Measurements from ENCODE around the gene PRCP. TPM values are rescaled to one million over a fixed set of nuclear protein-coding genes. Genes with fewer than 3 reads are reported as not detected.

PRCP gene
- total RNA-seq, 3 donors from 2014 or later = 54.4 to 87.7 (median 61.8) TPM

DNA sequence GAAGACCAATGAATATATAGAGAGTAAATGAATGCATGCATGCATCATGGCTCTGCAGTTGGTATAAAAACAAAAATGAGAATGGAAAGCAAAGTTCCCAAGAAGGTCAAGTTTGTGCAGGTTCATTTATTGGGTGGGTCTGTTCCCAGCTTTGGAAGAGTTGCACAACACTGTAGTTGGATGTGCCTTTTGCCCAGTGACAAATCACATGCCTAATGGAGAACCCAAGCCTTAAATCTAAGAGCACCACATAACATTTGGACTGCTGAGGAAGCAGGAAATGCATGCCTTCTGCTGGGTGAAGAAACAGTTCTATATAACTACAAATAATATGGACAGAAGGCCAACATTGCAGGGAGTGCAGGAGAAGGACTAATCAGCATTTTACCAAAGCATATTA lies 30.6 kb downstream of the PRCP start:
- H3K27me3 ChIP-seq = no peaks in the 10 kb centered on the region
- no peak for DNase-seq (ENCODE audit: low spot score in 2 of 2)
- H3K9me3 ChIP-seq = no peaks in the 10 kb centered on the region
- H3K4me3 ChIP-seq = no peak overlapping the region
- H3K36me3 ChIP-seq = no peaks in the 10 kb centered on the region
- no peaks in the 10 kb centered on the region for H3K4me1 ChIP-seq
- TF ChIP-seq POLR2AphosphoS5 (IDR thresholded peaks at IDR 0.05) (no peak), POLR2A (IDR thresholded peaks at IDR 0.05) (no peak)
- TF ChIP-seq, protein P1, sequence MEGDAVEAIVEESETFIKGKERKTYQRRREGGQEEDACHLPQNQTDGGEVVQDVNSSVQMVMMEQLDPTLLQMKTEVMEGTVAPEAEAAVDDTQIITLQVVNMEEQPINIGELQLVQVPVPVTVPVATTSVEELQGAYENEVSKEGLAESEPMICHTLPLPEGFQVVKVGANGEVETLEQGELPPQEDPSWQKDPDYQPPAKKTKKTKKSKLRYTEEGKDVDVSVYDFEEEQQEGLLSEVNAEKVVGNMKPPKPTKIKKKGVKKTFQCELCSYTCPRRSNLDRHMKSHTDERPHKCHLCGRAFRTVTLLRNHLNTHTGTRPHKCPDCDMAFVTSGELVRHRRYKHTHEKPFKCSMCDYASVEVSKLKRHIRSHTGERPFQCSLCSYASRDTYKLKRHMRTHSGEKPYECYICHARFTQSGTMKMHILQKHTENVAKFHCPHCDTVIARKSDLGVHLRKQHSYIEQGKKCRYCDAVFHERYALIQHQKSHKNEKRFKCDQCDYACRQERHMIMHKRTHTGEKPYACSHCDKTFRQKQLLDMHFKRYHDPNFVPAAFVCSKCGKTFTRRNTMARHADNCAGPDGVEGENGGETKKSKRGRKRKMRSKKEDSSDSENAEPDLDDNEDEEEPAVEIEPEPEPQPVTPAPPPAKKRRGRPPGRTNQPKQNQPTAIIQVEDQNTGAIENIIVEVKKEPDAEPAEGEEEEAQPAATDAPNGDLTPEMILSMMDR (IDR thresholded peaks at IDR 0.05) = no peak
- H3K27ac ChIP-seq = no peak overlapping the region
- intact Hi-C loops (cut with DNase I; ENCODE audit: low total_unique reads) = no loop called here

DNA sequence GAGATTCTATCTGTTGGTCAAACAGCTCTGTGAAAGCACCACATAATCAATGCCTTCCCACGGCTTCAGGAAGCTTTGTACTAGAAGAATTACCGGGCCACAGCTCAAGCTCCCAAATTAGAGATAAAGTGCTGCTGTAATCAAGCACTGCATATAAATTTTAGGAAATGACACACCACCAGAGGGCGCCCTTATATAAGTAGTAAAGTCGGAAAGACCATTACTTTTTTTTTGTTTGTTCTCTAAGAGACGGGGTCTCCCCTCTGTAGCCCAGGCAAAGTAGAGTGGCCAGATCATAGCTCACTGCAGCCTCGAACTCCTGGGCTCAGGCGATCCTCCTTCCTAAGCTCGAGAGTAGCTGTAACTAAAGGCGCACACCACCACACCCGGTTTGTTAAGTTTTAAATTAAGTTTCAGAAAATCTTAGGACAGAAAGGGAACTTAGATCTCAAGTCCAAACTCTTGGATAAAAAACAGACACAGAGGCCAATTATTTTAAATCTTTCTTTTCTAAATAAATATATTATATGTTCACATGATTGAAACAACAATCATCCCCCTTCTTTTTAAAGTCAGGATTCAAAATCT lies 32.6 kb downstream of the PRCP start:
- DNase-seq (ENCODE audit: low spot score in 2 of 2) = peak; percentile 51 to 57
- Histone ChIP-seq H3K27ac (no peak overlapping the region), H3K27me3 (no peaks in the 10 kb centered on the region), H3K9me3 (no peaks in the 10 kb centered on the region), H3K36me3 (no peaks in the 10 kb centered on the region), H3K4me1 (no peaks in the 10 kb centered on the region), H3K4me3 (peak overlapping the region; percentile 10 to 26 (median 21))
- intact Hi-C loops (cut with DNase I; ENCODE audit: low total_unique reads) = no loop called here
- TF ChIP-seq POLR2A (IDR thresholded peaks at IDR 0.05) (no peak), POLR2AphosphoS5 (IDR thresholded peaks at IDR 0.05) (no peak)
- TF ChIP-seq, protein P1 (IDR thresholded peaks at IDR 0.05) = peak; percentile 42 to 72 (median 57)

DNA sequence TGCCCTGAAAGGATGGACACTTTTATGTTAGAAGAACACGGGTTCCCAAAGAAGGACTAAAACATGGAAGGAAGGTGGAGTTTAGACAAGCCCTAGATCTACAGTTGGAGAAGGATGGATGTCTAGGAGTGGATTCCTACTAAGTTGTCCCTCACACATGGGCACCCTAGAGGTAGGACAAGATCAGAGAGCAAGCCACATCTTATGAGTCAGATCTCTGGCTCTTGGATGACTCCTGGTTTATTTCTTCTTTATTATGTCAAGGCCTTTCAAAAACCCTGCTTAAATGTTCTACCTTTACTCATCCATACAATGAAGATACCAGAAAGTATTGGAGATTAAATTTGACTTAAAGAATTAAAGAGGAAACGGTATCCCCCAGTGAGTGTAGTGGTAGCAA lies 34.4 kb downstream of the PRCP start:
- no peak overlapping the region for H3K4me3 ChIP-seq
- no peak overlapping the region for H3K27ac ChIP-seq
- no peaks in the 10 kb centered on the region for H3K9me3 ChIP-seq
- no peaks in the 10 kb centered on the region for H3K27me3 ChIP-seq
- TF ChIP-seq POLR2A (IDR thresholded peaks at IDR 0.05) (no peak), POLR2AphosphoS5 (IDR thresholded peaks at IDR 0.05) (no peak)
- TF ChIP-seq, protein P1 (IDR thresholded peaks at IDR 0.05) = no peak
- no peaks in the 10 kb centered on the region for H3K36me3 ChIP-seq
- no peaks in the 10 kb centered on the region for H3K4me1 ChIP-seq
- intact Hi-C loops (cut with DNase I; ENCODE audit: low total_unique reads) = no loop called here
- DNase-seq (ENCODE audit: low spot score in 2 of 2) = no peak

DNA sequence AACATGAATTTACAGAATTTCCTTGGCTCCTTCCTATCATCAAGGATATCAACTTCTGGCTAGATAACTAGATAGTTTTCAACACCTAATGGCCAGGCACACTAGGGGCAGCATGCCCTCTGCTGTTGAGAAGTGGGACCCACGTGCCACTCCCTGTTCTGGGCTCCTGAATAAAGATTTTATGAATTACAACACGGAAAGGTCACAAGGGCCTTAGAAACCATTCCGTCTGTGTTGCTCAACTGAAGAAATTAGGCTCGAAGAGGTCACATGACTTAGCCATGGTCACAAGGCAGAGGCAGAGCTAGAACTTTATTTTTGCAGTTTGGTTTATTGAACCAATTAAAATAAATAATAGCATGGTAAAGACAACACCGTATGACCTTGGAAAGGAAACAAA lies 36.0 kb downstream of the PRCP start:
- Histone ChIP-seq H3K4me1 (no peaks in the 10 kb centered on the region), H3K27me3 (no peaks in the 10 kb centered on the region), H3K27ac (no peak overlapping the region), H3K36me3 (no peaks in the 10 kb centered on the region), H3K9me3 (no peaks in the 10 kb centered on the region), H3K4me3 (no peak overlapping the region)
- intact Hi-C loops (cut with DNase I; ENCODE audit: low total_unique reads) = no loop called here
- no peak for TF ChIP-seq POLR2A (IDR thresholded peaks at IDR 0.05)
- TF ChIP-seq, protein P1 (IDR thresholded peaks at IDR 0.05) = peak; percentile 30 to 58 (median 50)
- peak; percentile 37 to 66 (median 38) for TF ChIP-seq POLR2AphosphoS5 (IDR thresholded peaks at IDR 0.05)
- peak in 1 of 2 donors; percentile 45 for DNase-seq (ENCODE audit: low spot score in 2 of 2)

DNA sequence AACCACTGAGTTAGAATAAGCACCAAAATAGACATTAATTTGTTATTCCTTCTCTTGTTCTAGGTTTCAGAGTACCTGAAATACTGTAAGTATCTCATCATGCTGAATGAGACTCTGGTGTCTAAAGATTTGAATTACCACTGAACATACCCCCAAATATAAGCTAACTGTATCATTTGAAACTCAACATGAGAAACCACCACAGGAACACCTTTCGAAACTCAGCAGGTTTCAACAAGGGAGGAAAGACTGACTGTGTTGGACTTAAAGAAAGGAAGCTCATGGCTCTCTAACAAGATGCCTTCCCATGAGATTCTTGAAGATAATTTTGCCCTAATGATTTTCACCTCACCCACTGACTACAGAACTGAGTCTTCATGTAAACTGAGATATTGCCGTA lies 37.0 kb downstream of the PRCP start:
- intact Hi-C loops (cut with DNase I; ENCODE audit: low total_unique reads) = no loop called here
- DNase-seq (ENCODE audit: low spot score in 2 of 2) = no peak
- H3K9me3 ChIP-seq = no peaks in the 10 kb centered on the region
- no peak overlapping the region for H3K4me3 ChIP-seq
- no peaks in the 10 kb centered on the region for H3K4me1 ChIP-seq
- H3K27me3 ChIP-seq = no peaks in the 10 kb centered on the region
- no peak overlapping the region for H3K27ac ChIP-seq
- TF ChIP-seq POLR2A (IDR thresholded peaks at IDR 0.05) (no peak), POLR2AphosphoS5 (IDR thresholded peaks at IDR 0.05) (no peak)
- TF ChIP-seq, protein P1 (IDR thresholded peaks at IDR 0.05) = no peak
- no peaks in the 10 kb centered on the region for H3K36me3 ChIP-seq

All from breast epithelium (tissue), 4 donors.